Neuron (in vitro differentiated cells): Measurements from ENCODE around the gene CYP4Z1.
"Not testable (repeated sequence)": the region's sequence is repeated elsewhere in the genome, so short reads cannot be mapped to it uniquely, and the experiment has no call there.

Source experiments
- H2AFZ ChIP-seq: one replicate; pipeline ENCODE4 v1.6.1; 2013; ENCODE audit warnings: low read depth, mild to moderate bottlenecking, inconsistent platforms, low read length, moderate library complexity
- H3K27me3 ChIP-seq: one replicate; pipeline ENCODE4 v1.6.1; 2013; ENCODE audit warnings: low read length; ENCODE audit not compliant: insufficient read depth
- H3K36me3 ChIP-seq: one replicate; pipeline ENCODE4 v1.6.1; 2013; ENCODE audit warnings: low read length; ENCODE audit not compliant: insufficient read depth
- H3K4me1 ChIP-seq: one replicate; pipeline ENCODE4 v1.6.1; 2013; ENCODE audit warnings: low read length; ENCODE audit not compliant: insufficient read depth
- H3K4me3 ChIP-seq: 2 replicates; pipeline ENCODE4 v1.5.1; 2013; ENCODE audit warnings: mild to moderate bottlenecking, low read length, moderate library complexity
- H3K9me3 ChIP-seq: one replicate; pipeline ENCODE4 v1.6.1; 2013; ENCODE audit warnings: low read length

CYP4Z1 gene

DNA sequence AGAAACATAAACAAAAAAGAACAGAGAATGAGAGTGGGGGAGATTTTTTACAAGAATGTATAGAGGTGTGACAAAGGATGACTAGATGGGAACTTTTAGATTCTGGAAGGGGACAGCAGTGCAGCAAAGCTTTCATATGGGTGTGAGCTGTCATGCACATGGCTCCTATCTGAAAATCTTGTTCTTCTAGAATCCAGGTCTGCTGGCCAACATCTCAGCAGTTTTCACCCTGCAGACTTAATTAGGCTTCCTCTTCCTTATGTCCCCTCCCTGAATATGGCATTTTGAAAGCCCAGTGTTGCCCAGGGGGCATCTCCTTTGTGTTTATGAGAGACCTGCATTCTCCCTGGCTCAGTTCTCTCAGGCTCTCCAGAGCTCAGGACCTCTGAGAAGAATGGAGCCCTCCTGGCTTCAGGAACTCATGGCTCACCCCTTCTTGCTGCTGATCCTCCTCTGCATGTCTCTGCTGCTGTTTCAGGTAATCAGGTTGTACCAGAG, at the start of gene CYP4Z1:
Gene CYP4Z1 (plus strand): TSS at position 135 of the 498 bp plus-strand sequence. CDS start 260 bp downstream, at position 395.
- no peaks in the 10 kb centered on the region for H3K36me3 ChIP-seq
- H2AFZ ChIP-seq, result no peak within 1 kb of the TSS
- H3K9me3 ChIP-seq, result no peaks in the 10 kb centered on the region
- no peaks in the 10 kb centered on the region for H3K27me3 ChIP-seq
- H3K4me3 ChIP-seq, result no peak within 1 kb of the TSS
- H3K4me1 ChIP-seq, result no peaks in the 10 kb centered on the region

DNA sequence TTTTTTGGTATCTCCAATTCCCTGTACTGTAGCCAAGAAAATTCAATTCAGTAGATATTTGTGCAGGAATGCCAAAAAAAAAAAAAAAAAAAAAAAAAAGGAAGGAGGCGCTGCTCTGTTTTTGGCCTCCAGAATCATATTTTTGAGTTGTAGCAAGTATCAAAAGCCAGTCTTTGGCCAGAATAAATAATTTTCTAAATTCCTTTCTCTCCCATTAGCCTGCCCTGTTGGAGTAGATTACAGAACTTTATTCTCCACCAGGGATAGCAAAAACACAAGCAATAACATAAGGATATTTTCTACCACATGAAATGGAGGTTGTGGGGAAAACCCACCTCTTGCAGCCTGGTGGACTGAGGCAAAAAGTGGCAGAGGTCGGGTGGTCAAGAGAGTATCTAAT, 46.0 kb upstream of the CYP4Z1 start:
- H3K4me1 ChIP-seq, result no peaks in the 10 kb centered on the region
- no peaks in the 10 kb centered on the region for H3K9me3 ChIP-seq
- no peaks in the 10 kb centered on the region for H3K36me3 ChIP-seq
- no peak overlapping the region for H2AFZ ChIP-seq
- H3K4me3 ChIP-seq, result no peak overlapping the region
- H3K27me3 ChIP-seq, result peaks cover 43% of the 10 kb centered on the region

DNA sequence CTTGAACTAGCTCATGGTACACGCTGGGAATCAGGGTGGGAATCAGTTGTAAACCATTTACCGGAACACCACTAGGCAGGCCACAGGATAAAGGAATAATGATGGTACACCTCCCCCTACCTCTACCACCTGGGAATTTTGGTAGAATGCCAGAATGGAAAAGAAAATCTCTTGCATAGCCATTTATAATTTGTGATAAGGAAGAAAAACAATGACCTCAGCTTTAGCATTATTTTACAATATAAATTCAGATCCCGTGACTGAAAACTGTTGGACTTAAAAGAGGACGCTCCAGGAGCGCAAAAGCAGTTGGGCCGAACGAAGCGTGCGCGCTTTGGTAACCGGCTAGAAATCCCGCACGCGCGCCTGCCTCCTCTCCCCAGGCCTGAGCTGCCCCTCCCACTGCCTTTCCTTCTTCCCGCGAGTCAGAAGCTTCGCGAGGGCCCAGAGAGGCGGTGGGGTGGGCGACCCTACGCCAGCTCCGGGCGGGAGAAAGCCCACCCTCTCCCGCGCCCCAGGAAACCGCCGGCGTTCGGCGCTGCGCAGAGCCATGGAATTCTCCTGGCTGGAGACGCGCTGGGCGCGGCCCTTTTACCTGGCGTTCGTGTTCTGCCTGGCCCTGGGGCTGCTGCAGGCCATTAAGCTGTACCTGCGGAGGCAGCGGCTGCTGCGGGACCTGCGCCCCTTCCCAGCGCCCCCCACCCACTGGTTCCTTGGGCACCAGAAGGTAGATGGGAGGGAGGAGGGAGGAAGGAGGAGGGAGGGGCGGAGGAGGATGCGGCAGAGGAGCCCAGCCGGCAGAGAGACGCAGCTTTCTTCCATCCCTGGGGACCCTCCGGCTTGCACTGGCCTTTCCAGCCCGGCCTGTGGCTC, 43.5 kb upstream of the CYP4Z1 start, which contains the start of gene CYP4X1:
Gene CYP4X1 (plus strand): TSS at position 402 of the 873 bp plus-strand sequence. CDS start 149 bp downstream, at position 551.
- H3K36me3 ChIP-seq, result no peaks in the 10 kb centered on the region
- H3K9me3 ChIP-seq, result no peaks in the 10 kb centered on the region
- H2AFZ ChIP-seq, result peak within 1 kb of the TSS; percentile 54
- peaks cover 43% of the 10 kb centered on the region for H3K27me3 ChIP-seq
- H3K4me3 ChIP-seq, result no peak within 1 kb of the TSS
- H3K4me1 ChIP-seq, result no peaks in the 10 kb centered on the region

- H3K36me3 ChIP-seq, result no peaks in the 10 kb centered on the region
- H3K27me3 ChIP-seq, result peaks cover 43% of the 10 kb centered on the region
- no peaks in the 10 kb centered on the region for H3K9me3 ChIP-seq
- no peak overlapping the region for H2AFZ ChIP-seq
- H3K4me3 ChIP-seq, result no peak overlapping the region
- no peaks in the 10 kb centered on the region for H3K4me1 ChIP-seq
Measured at GRCh38 chr1:47024141-47024801, 42.8 kb upstream of the CYP4Z1 start.

GRCh38 chr1:47030170-47030805, 36.7 kb upstream of the CYP4Z1 start:
- Histone ChIP-seq H3K27me3 (peaks cover 3% of the 10 kb centered on the region), H3K4me1 (no peaks in the 10 kb centered on the region), H3K36me3 (no peaks in the 10 kb centered on the region), H3K9me3 (no peaks in the 10 kb centered on the region), H3K4me3 (no peak overlapping the region), H2AFZ (no peak overlapping the region)

DNA sequence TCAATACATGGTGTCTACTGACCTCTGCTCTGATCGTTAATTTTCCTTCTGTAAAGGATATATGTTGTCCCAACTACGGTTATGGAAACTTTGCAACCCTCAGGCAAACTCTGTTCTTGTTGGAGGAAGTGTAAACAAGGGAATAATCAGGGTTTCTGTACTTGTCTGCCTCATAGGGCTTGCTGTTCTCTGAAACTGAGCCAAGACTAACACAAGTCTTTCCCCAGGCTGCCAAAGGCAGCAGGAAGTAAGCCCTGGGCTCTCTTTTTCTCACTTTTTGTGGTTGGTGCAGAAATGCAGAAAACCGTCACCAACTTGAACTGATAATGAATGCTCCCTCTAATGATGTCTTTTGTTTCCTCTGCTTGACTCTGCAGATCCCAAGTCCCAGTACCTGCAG, 36.0 kb upstream of the CYP4Z1 start:
- H3K9me3 ChIP-seq, result no peaks in the 10 kb centered on the region
- no peak overlapping the region for H2AFZ ChIP-seq
- H3K27me3 ChIP-seq, result peaks cover 3% of the 10 kb centered on the region
- H3K4me1 ChIP-seq, result no peaks in the 10 kb centered on the region
- no peaks in the 10 kb centered on the region for H3K36me3 ChIP-seq
- no peak overlapping the region for H3K4me3 ChIP-seq

DNA sequence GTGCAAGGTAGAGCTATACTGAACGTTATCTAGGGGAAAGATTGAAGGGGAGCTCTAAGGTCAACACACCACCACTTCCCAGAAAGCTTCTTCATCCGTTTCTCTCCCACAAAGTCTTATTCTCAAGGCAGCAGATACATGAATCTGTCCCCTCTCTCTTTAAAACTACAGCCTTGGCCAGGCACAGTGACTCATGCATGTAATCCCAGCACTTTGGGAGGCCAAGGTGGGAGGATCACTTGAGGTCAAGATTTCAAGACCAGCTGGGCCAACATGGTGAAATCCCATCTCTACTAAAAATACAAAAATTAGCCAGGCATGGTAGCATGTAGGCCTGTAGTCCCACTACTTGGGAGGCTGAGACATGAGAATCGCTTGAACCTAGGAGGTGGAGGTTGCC, 35.4 kb upstream of the CYP4Z1 start:
- no peak overlapping the region for H3K4me3 ChIP-seq
- no peaks in the 10 kb centered on the region for H3K4me1 ChIP-seq
- no peaks in the 10 kb centered on the region for H3K9me3 ChIP-seq
- H3K36me3 ChIP-seq, result no peaks in the 10 kb centered on the region
- H3K27me3 ChIP-seq, result peaks cover 3% of the 10 kb centered on the region
- no peak overlapping the region for H2AFZ ChIP-seq

DNA sequence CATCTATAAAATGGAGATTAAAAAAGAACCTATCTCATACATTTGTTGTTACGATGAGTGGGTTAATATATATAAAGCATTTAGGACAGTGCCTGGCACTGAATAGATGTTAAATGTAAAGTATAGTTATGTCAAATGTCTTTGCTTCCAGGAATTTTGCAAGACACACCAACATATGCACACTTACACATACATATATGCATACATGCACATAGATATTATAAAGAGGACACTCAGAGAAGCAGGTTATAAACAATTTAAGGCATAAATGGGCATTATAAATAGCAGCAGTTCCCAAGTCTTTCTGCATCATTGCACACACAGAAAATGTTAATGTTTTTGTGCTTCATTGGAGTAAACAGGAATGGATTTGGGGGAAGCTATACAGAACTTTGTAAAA, 30.3 kb upstream of the CYP4Z1 start:
- no peak overlapping the region for H2AFZ ChIP-seq

DNA sequence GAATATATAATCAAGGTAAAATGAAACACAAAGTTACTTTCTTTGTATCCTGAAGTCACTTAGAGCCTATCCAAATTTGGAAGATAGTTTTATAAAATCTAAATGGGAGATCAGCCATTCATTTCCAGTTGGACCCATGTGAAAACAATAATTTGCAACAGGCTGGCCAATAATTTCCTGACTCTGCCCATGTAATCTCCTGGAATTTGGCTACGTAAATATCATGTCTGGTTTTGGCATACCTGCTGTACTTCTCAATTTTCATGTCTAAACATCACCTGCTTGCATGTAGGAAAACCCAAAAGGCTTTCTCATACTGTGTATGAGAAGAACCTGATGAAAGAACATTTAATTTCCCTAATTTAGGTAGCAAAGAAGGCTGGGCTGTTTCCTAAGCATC, 7.7 kb upstream of the CYP4Z1 start:
- H3K9me3 ChIP-seq, result no peaks in the 10 kb centered on the region
- no peaks in the 10 kb centered on the region for H3K36me3 ChIP-seq
- H2AFZ ChIP-seq, result no peak overlapping the region
- no peaks in the 10 kb centered on the region for H3K27me3 ChIP-seq
- H3K4me1 ChIP-seq, result no peaks in the 10 kb centered on the region
- H3K4me3 ChIP-seq, result no peak overlapping the region

More for the DNA sequence above, 30.3 kb upstream of the CYP4Z1 start:
- H3K9me3 ChIP-seq, result no peaks in the 10 kb centered on the region
- no peaks in the 10 kb centered on the region for H3K4me1 ChIP-seq
- H3K4me3 ChIP-seq, result no peak overlapping the region
- H3K27me3 ChIP-seq, result peaks cover 3% of the 10 kb centered on the region
- no peaks in the 10 kb centered on the region for H3K36me3 ChIP-seq

DNA sequence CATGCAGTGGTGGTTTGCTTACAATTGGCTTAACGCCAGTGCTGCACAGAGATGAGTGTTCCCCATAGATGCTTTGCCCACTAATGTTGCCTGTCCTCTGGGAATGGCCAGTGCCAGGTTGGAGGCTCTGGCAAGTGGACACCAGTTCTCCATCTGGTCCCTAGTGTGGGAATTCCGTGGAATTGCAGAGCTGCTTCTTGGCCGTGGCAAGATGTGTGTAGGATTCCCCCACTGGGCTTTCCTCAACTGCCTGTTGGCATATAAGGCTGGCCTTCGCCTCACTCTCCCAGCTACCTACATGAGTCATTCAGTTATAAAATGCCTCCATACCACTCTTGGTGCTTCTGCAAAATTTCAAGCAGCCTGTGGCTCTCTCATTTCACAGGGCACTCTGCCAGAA, 2.0 kb downstream of the CYP4Z1 start:
- not testable (repeated sequence) for H3K9me3 ChIP-seq, H3K36me3 ChIP-seq, H3K4me1 ChIP-seq

GRCh38 chr1:47069509-47069908, 2.5 kb downstream of the CYP4Z1 start:
- H3K9me3 ChIP-seq, H3K4me1 ChIP-seq, H3K27me3 ChIP-seq, H2AFZ ChIP-seq, H3K4me3 ChIP-seq, H3K36me3 ChIP-seq: not testable (repeated sequence)

More for the DNA sequence above, 2.0 kb downstream of the CYP4Z1 start:
- H3K27me3 ChIP-seq, H3K4me3 ChIP-seq, H2AFZ ChIP-seq: not testable (repeated sequence)

DNA sequence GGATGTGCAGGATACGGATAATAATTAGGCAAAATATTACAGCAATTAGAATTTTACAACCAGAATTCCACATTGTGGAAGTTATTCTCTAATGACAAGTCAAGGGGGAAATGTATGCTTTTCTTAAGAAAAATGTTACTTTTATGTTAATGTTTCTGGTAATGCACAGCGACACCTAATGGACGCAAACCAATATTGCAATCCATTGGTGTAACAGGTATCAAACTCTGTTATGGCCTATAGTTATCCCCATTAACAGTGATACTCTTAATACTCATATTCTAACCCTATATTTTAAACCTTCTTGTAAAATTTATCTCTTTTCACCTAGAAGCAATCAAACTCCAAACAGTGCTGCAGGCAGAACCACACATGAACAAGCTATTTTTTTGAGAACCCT, 22.3 kb downstream of the CYP4Z1 start:
- not testable (repeated sequence) for H3K27me3 ChIP-seq, H2AFZ ChIP-seq, H3K4me3 ChIP-seq, H3K9me3 ChIP-seq, H3K4me1 ChIP-seq, H3K36me3 ChIP-seq

DNA sequence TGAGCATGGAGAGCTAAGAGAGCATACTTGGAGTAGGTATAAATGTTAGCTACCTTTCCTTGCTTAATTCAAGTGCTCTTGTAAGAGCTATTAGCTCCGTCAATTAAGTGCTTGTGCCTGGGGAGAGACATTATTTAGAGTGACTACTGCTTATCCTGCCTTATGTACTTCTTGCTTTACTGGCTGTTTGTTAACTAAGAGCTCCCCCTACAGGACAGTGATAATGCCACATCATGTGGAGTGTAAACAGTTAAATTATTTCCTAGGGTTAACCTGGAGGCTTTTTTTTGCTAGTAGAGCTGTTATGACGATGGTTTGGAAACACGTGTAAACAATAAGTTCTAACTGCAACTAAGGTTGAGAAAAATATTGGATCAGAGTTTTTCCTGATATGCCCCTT, 24.4 kb downstream of the CYP4Z1 start:
- not testable (repeated sequence) for H3K27me3 ChIP-seq, H3K36me3 ChIP-seq, H3K4me3 ChIP-seq, H3K9me3 ChIP-seq, H2AFZ ChIP-seq, H3K4me1 ChIP-seq
